Lung microvascular endothelial cell (primary cell): ENCODE results near the gene MDFI. TPM values are rescaled to one million over a fixed set of nuclear protein-coding genes. Genes with fewer than 3 reads are reported as not detected.
"Not testable (repeated sequence)": the region's sequence is repeated elsewhere in the genome, so short reads cannot be mapped to it uniquely, and the experiment has no call there.

Experiments
- DNase-seq, 2 donors: peaks; one replicate each; pipeline versions ENCODE4 v3.0.0 to v3.0.0-alpha.2; 2010; ENCODE audit warnings: low read depth in 2 of 2
- total RNA-seq: library from RNA; depleted of rRNA; stranded (reverse); fragments of >200 nt; gene quantifications from 2 replicates; pipeline ENCODE4 v1.2.1, GENCODE V29; 2014

MDFI gene
- total RNA-seq, 1 donor from 2014 or later = 44.0 TPM

- peak; percentile 83 to 90 for DNase-seq
These were observed 35.2 kb upstream of the MDFI start for GRCh38 chr6:41602864-41603608.

GRCh38 chr6:41604006-41604405 is 34.3 kb upstream of the MDFI start:
- DNase-seq = no peak

GRCh38 chr6:41605649-41606048 is 32.6 kb upstream of the MDFI start:
- no peak for DNase-seq

- no peak for DNase-seq
These were observed 31.2 kb upstream of the MDFI start for GRCh38 chr6:41607036-41607435.

GRCh38 chr6:41607736-41608135 is 30.5 kb upstream of the MDFI start:
- no peak for DNase-seq

- no peak for DNase-seq
These were observed 29.7 kb upstream of the MDFI start for GRCh38 chr6:41608443-41609151.

- DNase-seq = no peak
These were observed 23.6 kb upstream of the MDFI start for GRCh38 chr6:41614715-41615114.

GRCh38 chr6:41615311-41615710 is 23.0 kb upstream of the MDFI start:
- no peak for DNase-seq

- no peak for DNase-seq
These were observed 19.7 kb upstream of the MDFI start for GRCh38 chr6:41618598-41618997.

- not testable (repeated sequence) for DNase-seq
These were observed 19.1 kb upstream of the MDFI start for GRCh38 chr6:41619193-41619592.

- no peak for DNase-seq
These were observed 16.9 kb upstream of the MDFI start for GRCh38 chr6:41621367-41621766.

- no peak for DNase-seq
These were observed 16.5 kb upstream of the MDFI start for GRCh38 chr6:41621802-41622201.

GRCh38 chr6:41622206-41622988 is 15.9 kb upstream of the MDFI start:
- no peak for DNase-seq

GRCh38 chr6:41623330-41623729 is 14.9 kb upstream of the MDFI start:
- DNase-seq = no peak

GRCh38 chr6:41624621-41625380 is 13.5 kb upstream of the MDFI start:
- DNase-seq = no peak

- peak in 1 of 2 donors; percentile 8 for DNase-seq
These were observed 12.8 kb upstream of the MDFI start for GRCh38 chr6:41625442-41625841.

GRCh38 chr6:41626022-41626421 is 12.2 kb upstream of the MDFI start:
- DNase-seq = no peak

GRCh38 chr6:41626917-41627316 is 11.4 kb upstream of the MDFI start:
- peak; percentile 67 to 82 for DNase-seq

GRCh38 chr6:41629128-41629527 is 9.1 kb upstream of the MDFI start:
- DNase-seq = no peak

GRCh38 chr6:41630069-41630468 is 8.2 kb upstream of the MDFI start:
- no peak for DNase-seq

- DNase-seq = peak in 1 of 2 donors; percentile 54
These were observed 7.3 kb upstream of the MDFI start for GRCh38 chr6:41630946-41631345.
